Forelimb muscle (tissue), 1 donor: ENCODE results near the gene ABCG1. TPM values are rescaled to one million over a fixed set of nuclear protein-coding genes. Genes with fewer than 3 reads are reported as not detected.
"Not testable (repeated sequence)": the region's sequence is repeated elsewhere in the genome, so short reads cannot be mapped to it uniquely, and the experiment has no call there.

ENCODE experiments used
- DNase-seq: peaks from one replicate; pipeline ENCODE4 v3.0.0-alpha.2; 2013; ENCODE audit warnings: low read depth
- polyA plus RNA-seq: library from polyadenylated mRNA; unstranded; fragments of 120-200 nt; gene quantifications from one replicate; pipeline ENCODE4 v1.2.1, GENCODE V29; 2013; ENCODE audit not compliant: insufficient read length

The ABCG1 gene
- polyA plus RNA-seq, 1 donor: 6.7 TPM

DNA sequence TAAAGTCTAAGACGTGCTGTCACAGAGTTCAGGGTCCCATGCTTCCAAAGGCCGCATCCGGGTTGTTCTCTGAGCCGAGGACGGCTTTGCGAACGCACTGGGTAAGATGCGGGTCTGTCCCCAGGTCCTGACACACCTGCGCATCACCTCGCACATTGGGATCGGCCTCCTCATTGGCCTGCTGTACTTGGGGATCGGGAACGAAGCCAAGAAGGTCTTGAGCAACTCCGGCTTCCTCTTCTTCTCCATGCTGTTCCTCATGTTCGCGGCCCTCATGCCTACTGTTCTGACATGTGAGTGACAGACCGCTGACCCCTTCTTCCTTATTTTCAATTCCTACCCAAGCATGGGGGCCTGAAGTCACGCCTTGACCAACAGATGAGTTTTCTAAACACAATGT lies 71.0 kb downstream of the ABCG1 start:
- no peak for DNase-seq

- DNase-seq: no peak
Measured at GRCh38 chr21:42290505-42290904, 71.6 kb downstream of the ABCG1 start.

DNA sequence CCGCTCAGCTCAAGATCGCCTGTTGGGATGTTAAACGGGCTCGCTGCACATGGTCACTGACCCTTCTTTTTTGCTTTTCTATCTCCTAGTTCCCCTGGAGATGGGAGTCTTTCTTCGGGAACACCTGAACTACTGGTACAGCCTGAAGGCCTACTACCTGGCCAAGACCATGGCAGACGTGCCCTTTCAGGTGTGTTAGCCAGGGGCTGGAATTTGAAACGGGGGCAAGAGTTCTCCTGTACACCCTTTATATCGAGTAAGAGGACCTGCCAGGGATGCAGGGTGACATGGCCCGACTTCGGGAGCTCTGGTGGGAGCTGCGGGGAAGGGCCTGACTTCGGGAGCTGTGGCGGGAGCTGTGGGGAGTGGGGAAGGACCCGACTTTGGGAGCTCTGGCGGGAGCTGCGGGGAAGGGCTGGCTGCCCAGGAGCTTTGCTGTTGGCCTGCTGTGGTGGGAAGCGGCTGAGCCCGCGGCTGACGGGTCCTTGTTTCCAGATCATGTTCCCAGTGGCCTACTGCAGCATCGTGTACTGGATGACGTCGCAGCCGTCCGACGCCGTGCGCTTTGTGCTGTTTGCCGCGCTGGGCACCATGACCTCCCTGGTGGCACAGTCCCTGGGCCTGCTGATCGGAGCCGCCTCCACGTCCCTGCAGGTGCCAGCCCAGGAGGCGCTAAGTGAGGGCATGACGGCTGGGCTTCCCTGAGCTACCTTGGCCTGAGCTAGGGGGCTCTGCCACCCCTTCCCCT lies 72.2 kb downstream of the ABCG1 start:
- DNase-seq: no peak

- DNase-seq: no peak
Measured at GRCh38 chr21:42291751-42292562, 73.0 kb downstream of the ABCG1 start.

DNA sequence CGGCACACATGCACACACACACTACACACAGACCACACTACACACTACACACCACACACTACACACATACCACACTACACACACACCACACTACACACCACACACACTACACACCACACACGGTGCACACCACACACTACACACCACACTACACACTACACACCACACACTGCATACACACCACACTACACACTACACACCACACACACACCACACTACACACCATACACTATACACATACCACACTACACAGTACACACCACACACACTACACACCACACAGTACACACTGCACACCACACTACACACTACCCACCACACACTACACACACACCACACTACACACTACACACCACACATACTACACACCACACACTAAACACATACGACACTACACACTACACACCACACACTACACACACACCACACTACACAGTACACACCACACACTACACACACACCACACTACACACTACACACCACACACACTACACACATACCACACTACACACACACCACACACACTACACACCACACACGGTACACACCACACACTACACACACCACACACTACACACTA lies 73.7 kb downstream of the ABCG1 start:
- DNase-seq: not testable (repeated sequence)

GRCh38 chr21:42293649-42294272 lies 74.8 kb downstream of the ABCG1 start:
- no peak for DNase-seq

DNA sequence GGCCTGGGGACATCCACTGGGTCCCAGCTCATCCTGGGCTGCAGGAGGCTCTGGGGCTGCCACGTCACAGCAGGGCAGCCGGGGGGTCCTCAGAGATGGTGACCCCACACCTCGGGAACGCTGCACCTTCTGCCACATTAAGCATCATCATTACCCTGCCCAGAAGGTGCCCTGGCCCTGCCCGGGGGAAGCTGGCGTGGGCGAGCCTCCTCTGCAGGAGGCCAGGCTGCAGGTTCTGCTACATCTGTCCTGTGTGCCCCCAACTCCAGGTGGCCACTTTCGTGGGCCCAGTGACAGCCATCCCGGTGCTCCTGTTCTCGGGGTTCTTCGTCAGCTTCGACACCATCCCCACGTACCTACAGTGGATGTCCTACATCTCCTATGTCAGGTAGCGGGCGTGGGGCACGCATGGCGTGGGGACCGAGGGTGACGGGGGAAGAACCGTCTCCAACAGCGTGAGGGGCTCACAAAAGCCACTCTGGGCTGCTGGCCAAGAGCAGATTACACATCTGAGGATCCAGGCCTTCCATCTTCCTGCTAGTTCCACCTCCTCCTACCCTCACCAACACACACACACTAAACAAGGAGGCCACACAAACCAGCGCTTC lies 75.4 kb downstream of the ABCG1 start:
- no peak for DNase-seq

DNA sequence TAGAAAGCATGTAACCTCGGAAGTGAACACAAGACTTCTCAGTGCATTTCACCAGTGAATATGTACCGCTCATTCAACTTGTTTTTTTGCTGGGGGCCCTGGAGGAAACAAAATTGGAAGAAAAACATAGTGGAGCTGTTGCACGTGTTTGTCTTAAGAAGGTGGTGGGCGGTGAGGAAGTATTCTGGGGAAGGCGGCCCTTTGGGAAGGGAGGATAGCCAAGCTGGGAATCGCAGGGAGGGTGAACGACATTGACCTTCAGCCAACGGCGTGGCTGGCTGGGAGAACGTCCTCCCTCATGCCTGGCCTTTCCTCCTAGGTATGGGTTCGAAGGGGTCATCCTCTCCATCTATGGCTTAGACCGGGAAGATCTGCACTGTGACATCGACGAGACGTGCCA lies 76.9 kb downstream of the ABCG1 start:
- DNase-seq: no peak

GRCh38 chr21:42296501-42296900 lies 77.6 kb downstream of the ABCG1 start:
- no peak for DNase-seq

DNA sequence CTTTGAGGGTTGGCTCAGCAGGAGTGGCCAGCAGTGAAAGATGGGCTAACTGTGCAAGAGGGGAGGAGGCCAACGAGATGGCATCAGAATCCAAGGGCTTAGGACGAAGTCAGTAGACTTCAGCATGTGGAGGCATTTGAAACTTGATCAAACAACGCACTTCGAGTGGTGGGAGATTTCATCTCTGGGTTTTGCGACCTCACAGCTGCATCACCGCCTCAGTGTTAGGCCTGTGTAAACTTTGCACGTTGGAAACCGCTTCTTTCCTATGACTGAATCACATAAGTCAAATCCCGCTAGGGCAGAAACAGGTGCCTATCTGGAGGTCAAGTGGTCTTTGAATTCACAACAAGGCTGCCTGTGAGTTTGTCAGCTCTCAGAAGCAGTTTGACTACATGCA lies 78.4 kb downstream of the ABCG1 start:
- DNase-seq: no peak

GRCh38 chr21:42298237-42298636 lies 79.3 kb downstream of the ABCG1 start:
- DNase-seq: no peak

- no peak for DNase-seq
Measured at GRCh38 chr21:42298657-42299056, 79.7 kb downstream of the ABCG1 start.

GRCh38 chr21:42299324-42300044 lies 80.5 kb downstream of the ABCG1 start:
- no peak for DNase-seq

GRCh38 chr21:42300045-42300583 lies 81.2 kb downstream of the ABCG1 start:
- no peak for DNase-seq

- no peak for DNase-seq
Measured at GRCh38 chr21:42300956-42301355, 82.0 kb downstream of the ABCG1 start.

GRCh38 chr21:42301371-42302075 lies 82.6 kb downstream of the ABCG1 start:
- DNase-seq: no peak

GRCh38 chr21:42302076-42302650 lies 83.2 kb downstream of the ABCG1 start:
- DNase-seq: no peak

GRCh38 chr21:42302794-42303193 lies 83.9 kb downstream of the ABCG1 start:
- DNase-seq: no peak

DNA sequence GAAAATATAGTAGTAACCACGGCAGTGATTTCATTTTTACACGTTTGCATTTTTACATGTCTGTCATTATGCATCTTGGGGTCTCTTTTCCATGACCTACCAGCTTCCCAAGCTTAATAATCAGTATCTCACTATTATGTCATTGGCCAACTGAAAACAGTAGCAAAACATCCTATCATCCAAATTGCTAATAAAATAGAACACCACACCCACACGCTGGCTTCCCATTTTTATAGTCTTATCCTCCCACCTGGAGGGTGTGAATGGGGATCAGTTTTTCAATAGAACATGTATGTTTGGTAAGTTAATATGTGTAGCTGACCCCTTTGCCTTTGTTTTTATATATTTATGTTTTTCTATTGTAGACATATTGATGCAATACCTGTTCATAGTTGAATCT lies 84.5 kb downstream of the ABCG1 start:
- no peak for DNase-seq
